Stimulated activated CD4-positive, alpha-beta T cell treated with anti-CD3 and anti-CD28 coated beads, Interleukin-15, amount 100 ng/mL, for 24 hours (primary cell): ENCODE results near the gene IL22.

ENCODE experiments used
- DNase-seq: peaks from one replicate; pipeline ENCODE4 v3.0.0-alpha.2; 2020

The IL22 gene

GRCh38 chr12:68253504-68253903 is at the start of gene IL22:
Gene IL22, minus strand, starts transcription at chr12:68253604. Its CDS starts 156 bp downstream, at chr12:68253448.
- no peak for DNase-seq

GRCh38 chr12:68297929-68298328 is 44.5 kb upstream of the IL22 start:
- no peak for DNase-seq

GRCh38 chr12:68294251-68294650 is 40.8 kb upstream of the IL22 start:
- DNase-seq: no peak

GRCh38 chr12:68293347-68293746 is 39.9 kb upstream of the IL22 start:
- DNase-seq: no peak

- no peak for DNase-seq
Measured at GRCh38 chr12:68292151-68292943, 38.9 kb upstream of the IL22 start.

GRCh38 chr12:68291396-68292036 is 38.1 kb upstream of the IL22 start:
- DNase-seq: no peak

- DNase-seq: peak; percentile 53
Measured at GRCh38 chr12:68290126-68290525, 36.7 kb upstream of the IL22 start.

- no peak for DNase-seq
Measured at GRCh38 chr12:68287106-68287505, 33.7 kb upstream of the IL22 start.

- no peak for DNase-seq
Measured at GRCh38 chr12:68286396-68286795, 33.0 kb upstream of the IL22 start.

GRCh38 chr12:68285541-68285940 is 32.1 kb upstream of the IL22 start:
- DNase-seq: no peak

GRCh38 chr12:68281322-68282077 is 28.1 kb upstream of the IL22 start:
- DNase-seq: no peak

GRCh38 chr12:68280240-68280639 is 26.8 kb upstream of the IL22 start:
- DNase-seq: no peak

GRCh38 chr12:68279227-68280054 is 26.0 kb upstream of the IL22 start:
- no peak for DNase-seq

GRCh38 chr12:68276402-68276930 is 23.1 kb upstream of the IL22 start:
- no peak for DNase-seq

GRCh38 chr12:68272732-68273131 is 19.3 kb upstream of the IL22 start:
- DNase-seq: no peak

- no peak for DNase-seq
Measured at GRCh38 chr12:68271346-68271745, 17.9 kb upstream of the IL22 start.

- DNase-seq: no peak
Measured at GRCh38 chr12:68270358-68270757, 17.0 kb upstream of the IL22 start.

GRCh38 chr12:68269779-68270178 is 16.4 kb upstream of the IL22 start:
- no peak for DNase-seq

- DNase-seq: no peak
Measured at GRCh38 chr12:68268967-68269366, 15.6 kb upstream of the IL22 start.

GRCh38 chr12:68267892-68268396 is 14.5 kb upstream of the IL22 start:
- DNase-seq: no peak

- DNase-seq: no peak
Measured at GRCh38 chr12:68264857-68265256, 11.5 kb upstream of the IL22 start.

- DNase-seq: no peak
Measured at GRCh38 chr12:68264158-68264855, 10.9 kb upstream of the IL22 start.
